DMS79 (cell line): ENCODE results near the gene UTP11.
"Not testable (repeated sequence)": the region's sequence is repeated elsewhere in the genome, so short reads cannot be mapped to it uniquely, and the experiment has no call there.

Source experiments
- DNase-seq: peaks from one replicate; lab custom pipeline; 2025; lab: John Stamatoyannopoulos, UW

The UTP11 gene

GRCh38 chr1:38027201-38028104 lies 14.9 kb downstream of the UTP11 start:
- peak; percentile 92 for DNase-seq

- DNase-seq: peak; percentile 29
Measured at GRCh38 chr1:38028105-38028591, 15.6 kb downstream of the UTP11 start.

- DNase-seq: no peak
Measured at GRCh38 chr1:38028671-38029070, 16.1 kb downstream of the UTP11 start.

GRCh38 chr1:38029081-38029681 lies 16.6 kb downstream of the UTP11 start:
- DNase-seq: no peak

GRCh38 chr1:38029685-38030511 lies 17.4 kb downstream of the UTP11 start:
- no peak for DNase-seq

GRCh38 chr1:38030596-38031512 lies 18.3 kb downstream of the UTP11 start:
- DNase-seq: no peak

- DNase-seq: no peak
Measured at GRCh38 chr1:38031513-38031866, 19.0 kb downstream of the UTP11 start.

GRCh38 chr1:38032992-38033391 lies 20.5 kb downstream of the UTP11 start:
- DNase-seq: not testable (repeated sequence)

- DNase-seq: no peak
Measured at GRCh38 chr1:38034871-38035270, 22.3 kb downstream of the UTP11 start.

GRCh38 chr1:38037221-38037939 lies 24.8 kb downstream of the UTP11 start:
- DNase-seq: no peak

- no peak for DNase-seq
Measured at GRCh38 chr1:38038861-38039260, 26.3 kb downstream of the UTP11 start.

GRCh38 chr1:38039331-38040088 lies 27.0 kb downstream of the UTP11 start:
- DNase-seq: no peak

- DNase-seq: no peak
Measured at GRCh38 chr1:38041936-38042834, 29.7 kb downstream of the UTP11 start.

- DNase-seq: no peak
Measured at GRCh38 chr1:38043036-38043747, 30.7 kb downstream of the UTP11 start.

- DNase-seq: no peak
Measured at GRCh38 chr1:38044221-38045215, 32.0 kb downstream of the UTP11 start.

- peak; percentile 30 for DNase-seq
Measured at GRCh38 chr1:38045401-38046332, 33.1 kb downstream of the UTP11 start.
